WTC11 (cell line): ENCODE results near the gene TMEM106A.
"Not testable (repeated sequence)": the region's sequence is repeated elsewhere in the genome, so short reads cannot be mapped to it uniquely, and the experiment has no call there.

Source experiments
- AFF4 ChIP-seq: sonication (generic); formaldehyde crosslinking; IDR thresholded peaks from 2 replicates; pipeline ENCODE4 v1.8.1; 2023; ENCODE audit warnings: mild to moderate bottlenecking, missing genetic modification reagents, borderline replicate concordance
- CTCF ChIP-seq: fragments of 200-600 bp; IDR thresholded peaks from 2 replicates; pipeline ENCODE4 v1.8.0; 2022; ENCODE audit warnings: antibody characterized with exemption
- USF2 ChIP-seq: sonication (generic); formaldehyde crosslinking; IDR thresholded peaks from 2 replicates; pipeline ENCODE4 v1.8.1; 2023; ENCODE audit warnings: mild to moderate bottlenecking, missing genetic modification reagents, moderate library complexity
- TF ChIP-seq, protein P1 (sequence below): sonication (generic); formaldehyde crosslinking; IDR thresholded peaks from 2 replicates; pipeline ENCODE4 v1.8.1; 2023; ENCODE audit warnings: mild to moderate bottlenecking, missing genetic modification reagents, moderate library complexity
- TF ChIP-seq, protein P2 (sequence below): sonication (generic); formaldehyde crosslinking; conservative IDR thresholded peaks from 2 replicates; pipeline ENCODE4 v1.8.1; 2022; ENCODE audit warnings: mild to moderate bottlenecking, missing genetic modification reagents
- TF ChIP-seq, protein P3 (sequence below): sonication (generic); formaldehyde crosslinking; conservative IDR thresholded peaks from 2 replicates; pipeline ENCODE4 v1.8.1; 2023; ENCODE audit warnings: mild to moderate bottlenecking, low read depth, missing genetic modification reagents, moderate library complexity

DNA sequence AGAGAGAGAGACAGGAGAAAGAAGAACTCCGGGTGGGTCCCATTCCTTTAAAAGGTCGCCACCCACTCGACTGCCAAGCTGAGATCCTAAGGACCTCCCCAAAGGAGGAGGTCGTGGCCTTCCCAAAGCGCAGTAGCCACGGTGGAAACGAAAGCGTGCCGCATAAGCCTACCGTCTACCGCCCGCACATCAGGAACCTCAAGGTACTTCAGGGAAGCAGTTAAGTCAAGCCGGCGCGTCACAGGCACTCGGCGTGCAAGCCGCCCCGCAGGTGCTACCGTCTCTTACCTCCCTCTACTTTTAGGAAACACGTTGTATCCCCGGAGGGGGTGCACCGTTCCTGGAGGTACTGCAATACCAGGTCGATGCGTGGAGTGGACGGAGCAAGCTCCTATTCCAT is 27.9 kb downstream of the TMEM106A start:
- TF ChIP-seq, protein P1, sequence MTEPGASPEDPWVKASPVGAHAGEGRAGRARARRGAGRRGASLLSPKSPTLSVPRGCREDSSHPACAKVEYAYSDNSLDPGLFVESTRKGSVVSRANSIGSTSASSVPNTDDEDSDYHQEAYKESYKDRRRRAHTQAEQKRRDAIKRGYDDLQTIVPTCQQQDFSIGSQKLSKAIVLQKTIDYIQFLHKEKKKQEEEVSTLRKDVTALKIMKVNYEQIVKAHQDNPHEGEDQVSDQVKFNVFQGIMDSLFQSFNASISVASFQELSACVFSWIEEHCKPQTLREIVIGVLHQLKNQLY (CRISPR knock-in tag) = not testable (repeated sequence)
- not testable (repeated sequence) for TF ChIP-seq CTCF; AFF4 (CRISPR knock-in tag); USF2 (CRISPR knock-in tag)
- TF ChIP-seq, protein P2, sequence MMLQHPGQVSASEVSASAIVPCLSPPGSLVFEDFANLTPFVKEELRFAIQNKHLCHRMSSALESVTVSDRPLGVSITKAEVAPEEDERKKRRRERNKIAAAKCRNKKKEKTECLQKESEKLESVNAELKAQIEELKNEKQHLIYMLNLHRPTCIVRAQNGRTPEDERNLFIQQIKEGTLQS = not testable (repeated sequence)
- TF ChIP-seq, protein P3, sequence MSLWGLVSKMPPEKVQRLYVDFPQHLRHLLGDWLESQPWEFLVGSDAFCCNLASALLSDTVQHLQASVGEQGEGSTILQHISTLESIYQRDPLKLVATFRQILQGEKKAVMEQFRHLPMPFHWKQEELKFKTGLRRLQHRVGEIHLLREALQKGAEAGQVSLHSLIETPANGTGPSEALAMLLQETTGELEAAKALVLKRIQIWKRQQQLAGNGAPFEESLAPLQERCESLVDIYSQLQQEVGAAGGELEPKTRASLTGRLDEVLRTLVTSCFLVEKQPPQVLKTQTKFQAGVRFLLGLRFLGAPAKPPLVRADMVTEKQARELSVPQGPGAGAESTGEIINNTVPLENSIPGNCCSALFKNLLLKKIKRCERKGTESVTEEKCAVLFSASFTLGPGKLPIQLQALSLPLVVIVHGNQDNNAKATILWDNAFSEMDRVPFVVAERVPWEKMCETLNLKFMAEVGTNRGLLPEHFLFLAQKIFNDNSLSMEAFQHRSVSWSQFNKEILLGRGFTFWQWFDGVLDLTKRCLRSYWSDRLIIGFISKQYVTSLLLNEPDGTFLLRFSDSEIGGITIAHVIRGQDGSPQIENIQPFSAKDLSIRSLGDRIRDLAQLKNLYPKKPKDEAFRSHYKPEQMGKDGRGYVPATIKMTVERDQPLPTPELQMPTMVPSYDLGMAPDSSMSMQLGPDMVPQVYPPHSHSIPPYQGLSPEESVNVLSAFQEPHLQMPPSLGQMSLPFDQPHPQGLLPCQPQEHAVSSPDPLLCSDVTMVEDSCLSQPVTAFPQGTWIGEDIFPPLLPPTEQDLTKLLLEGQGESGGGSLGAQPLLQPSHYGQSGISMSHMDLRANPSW (CRISPR knock-in tag) = not testable (repeated sequence)
